Measurements from ENCODE around the gene RNF39.

RNF39 gene

DNA sequence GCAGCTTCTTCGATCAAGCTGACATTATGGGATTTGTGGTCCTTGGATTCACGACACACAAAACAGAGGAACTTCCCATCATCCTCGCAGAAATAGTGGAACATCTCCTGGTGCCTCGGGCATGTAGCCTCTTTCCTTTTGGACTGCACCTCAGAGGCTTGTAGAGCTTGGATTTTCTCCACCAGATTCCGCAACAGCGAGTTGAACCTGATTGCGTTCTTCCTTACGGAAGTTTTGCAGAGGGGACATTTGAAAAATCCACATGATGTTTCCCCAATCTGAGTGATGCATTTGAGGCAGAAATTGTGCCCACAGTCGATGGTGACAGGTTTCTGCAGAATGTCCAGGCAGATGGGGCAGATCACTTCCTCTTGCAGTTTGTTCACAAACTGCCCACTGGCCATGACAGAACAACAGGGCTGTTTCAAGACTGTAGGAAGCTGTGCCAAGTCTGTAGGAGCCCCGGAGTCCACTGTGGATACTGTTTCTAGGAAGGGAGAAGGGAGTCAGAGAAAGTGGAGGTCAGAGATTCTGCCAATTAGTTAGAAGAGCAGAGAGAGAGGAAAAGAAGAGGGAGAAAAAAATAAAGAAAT is 36.9 kb upstream of the RNF39 start:
- no peak for ATAC-seq
- TF ChIP-seq PATZ1 (CRISPR knock-in tag; IDR thresholded peaks at IDR 0.05; ENCODE audit: borderline replicate concordance) = no peak
- TF ChIP-seq, protein P1, sequence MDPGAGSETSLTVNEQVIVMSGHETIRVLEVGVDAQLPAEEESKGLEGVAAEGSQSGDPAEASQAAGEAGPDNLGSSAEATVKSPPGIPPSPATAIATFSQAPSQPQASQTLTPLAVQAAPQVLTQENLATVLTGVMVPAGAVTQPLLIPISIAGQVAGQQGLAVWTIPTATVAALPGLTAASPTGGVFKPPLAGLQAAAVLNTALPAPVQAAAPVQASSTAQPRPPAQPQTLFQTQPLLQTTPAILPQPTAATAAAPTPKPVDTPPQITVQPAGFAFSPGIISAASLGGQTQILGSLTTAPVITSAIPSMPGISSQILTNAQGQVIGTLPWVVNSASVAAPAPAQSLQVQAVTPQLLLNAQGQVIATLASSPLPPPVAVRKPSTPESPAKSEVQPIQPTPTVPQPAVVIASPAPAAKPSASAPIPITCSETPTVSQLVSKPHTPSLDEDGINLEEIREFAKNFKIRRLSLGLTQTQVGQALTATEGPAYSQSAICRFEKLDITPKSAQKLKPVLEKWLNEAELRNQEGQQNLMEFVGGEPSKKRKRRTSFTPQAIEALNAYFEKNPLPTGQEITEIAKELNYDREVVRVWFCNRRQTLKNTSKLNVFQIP (CRISPR knock-in tag; IDR thresholded peaks at IDR 0.05; ENCODE audit: borderline replicate concordance, low read depth) = no peak
- TF ChIP-seq ZNF70 (CRISPR knock-in tag; IDR thresholded peaks at IDR 0.05) = no peak
- TF ChIP-seq TOX (CRISPR knock-in tag; IDR thresholded peaks at IDR 0.05; ENCODE audit: borderline replicate concordance) = no peak
- no peak for TF ChIP-seq BACH2 (CRISPR knock-in tag; IDR thresholded peaks at IDR 0.05; ENCODE audit: borderline replicate concordance)
- no peak for TF ChIP-seq ZFP3 (CRISPR knock-in tag; IDR thresholded peaks at IDR 0.05)
- no peak for TF ChIP-seq ARNTL (CRISPR knock-in tag; IDR thresholded peaks at IDR 0.05; ENCODE audit: borderline replicate concordance, low read depth)
- no peak for TF ChIP-seq SNAI2 (CRISPR knock-in tag; IDR thresholded peaks at IDR 0.05)
- no peak for TF ChIP-seq PPARA (CRISPR knock-in tag; IDR thresholded peaks at IDR 0.05; ENCODE audit: borderline replicate concordance)
- no peak for TF ChIP-seq GLIS3 (CRISPR knock-in tag; IDR thresholded peaks at IDR 0.05)
- TF ChIP-seq ZFP30 (CRISPR knock-in tag; IDR thresholded peaks at IDR 0.05) = no peak
- TF ChIP-seq ZNF565 (CRISPR knock-in tag; conservative IDR thresholded peaks at IDR 0.05; ENCODE audit: low read depth) = no peak
- no peak for TF ChIP-seq TSHZ2 (CRISPR knock-in tag; IDR thresholded peaks at IDR 0.05)
- no peak for TF ChIP-seq OSR1 (CRISPR knock-in tag; IDR thresholded peaks at IDR 0.05)
- TF ChIP-seq CSDC2 (CRISPR knock-in tag; IDR thresholded peaks at IDR 0.05) = no peak
- TF ChIP-seq, protein P2, sequence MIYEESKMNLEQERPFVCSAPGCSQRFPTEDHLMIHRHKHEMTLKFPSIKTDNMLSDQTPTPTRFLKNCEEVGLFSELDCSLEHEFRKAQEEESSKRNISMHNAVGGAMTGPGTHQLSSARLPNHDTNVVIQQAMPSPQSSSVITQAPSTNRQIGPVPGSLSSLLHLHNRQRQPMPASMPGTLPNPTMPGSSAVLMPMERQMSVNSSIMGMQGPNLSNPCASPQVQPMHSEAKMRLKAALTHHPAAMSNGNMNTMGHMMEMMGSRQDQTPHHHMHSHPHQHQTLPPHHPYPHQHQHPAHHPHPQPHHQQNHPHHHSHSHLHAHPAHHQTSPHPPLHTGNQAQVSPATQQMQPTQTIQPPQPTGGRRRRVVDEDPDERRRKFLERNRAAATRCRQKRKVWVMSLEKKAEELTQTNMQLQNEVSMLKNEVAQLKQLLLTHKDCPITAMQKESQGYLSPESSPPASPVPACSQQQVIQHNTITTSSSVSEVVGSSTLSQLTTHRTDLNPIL (CRISPR knock-in tag; IDR thresholded peaks at IDR 0.05; ENCODE audit: low read depth) = no peak
- TF ChIP-seq, protein P3, sequence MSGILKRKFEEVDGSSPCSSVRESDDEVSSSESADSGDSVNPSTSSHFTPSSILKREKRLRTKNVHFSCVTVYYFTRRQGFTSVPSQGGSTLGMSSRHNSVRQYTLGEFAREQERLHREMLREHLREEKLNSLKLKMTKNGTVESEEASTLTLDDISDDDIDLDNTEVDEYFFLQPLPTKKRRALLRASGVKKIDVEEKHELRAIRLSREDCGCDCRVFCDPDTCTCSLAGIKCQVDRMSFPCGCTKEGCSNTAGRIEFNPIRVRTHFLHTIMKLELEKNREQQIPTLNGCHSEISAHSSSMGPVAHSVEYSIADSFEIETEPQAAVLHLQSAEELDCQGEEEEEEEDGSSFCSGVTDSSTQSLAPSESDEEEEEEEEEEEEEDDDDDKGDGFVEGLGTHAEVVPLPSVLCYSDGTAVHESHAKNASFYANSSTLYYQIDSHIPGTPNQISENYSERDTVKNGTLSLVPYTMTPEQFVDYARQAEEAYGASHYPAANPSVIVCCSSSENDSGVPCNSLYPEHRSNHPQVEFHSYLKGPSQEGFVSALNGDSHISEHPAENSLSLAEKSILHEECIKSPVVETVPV (CRISPR knock-in tag; IDR thresholded peaks at IDR 0.05) = no peak
- TF ChIP-seq ZNF8 (CRISPR knock-in tag; IDR thresholded peaks at IDR 0.05) = no peak
- no peak for TF ChIP-seq ISL1 (CRISPR knock-in tag; IDR thresholded peaks at IDR 0.05)
- no peak for TF ChIP-seq TCF4 (CRISPR knock-in tag; IDR thresholded peaks at IDR 0.05; ENCODE audit: borderline replicate concordance)

DNA sequence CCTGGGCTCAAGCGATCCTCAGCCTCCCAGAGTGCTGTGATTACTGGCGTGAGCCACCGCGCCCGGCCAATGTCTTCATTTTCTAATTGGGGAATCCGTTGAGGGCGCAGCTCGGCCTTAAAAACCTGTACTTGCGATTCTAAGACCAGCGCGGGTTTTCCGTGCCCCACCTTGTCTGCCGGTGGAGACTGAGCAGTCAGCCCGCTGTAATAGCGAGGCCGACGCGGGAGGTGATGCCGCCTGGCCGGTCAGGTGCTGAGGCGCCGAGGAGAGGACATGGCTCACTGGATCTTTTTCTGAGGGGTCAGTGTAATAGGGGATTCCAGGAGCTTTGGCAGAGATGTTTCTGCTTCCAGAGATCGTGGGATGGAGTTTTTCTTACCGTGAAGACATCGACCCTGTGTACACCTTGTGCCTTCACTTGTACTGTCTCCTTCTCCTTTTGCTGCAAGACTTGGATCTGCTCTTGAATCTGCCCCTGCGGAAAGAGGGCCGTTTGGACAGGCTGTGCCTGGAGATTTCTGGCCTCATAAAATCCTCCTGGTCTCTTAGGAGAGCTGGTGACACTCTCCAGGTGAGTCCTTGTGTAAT is 35.8 kb upstream of the RNF39 start:
- ATAC-seq = no peak
- TF ChIP-seq PPARA (CRISPR knock-in tag; IDR thresholded peaks at IDR 0.05; ENCODE audit: borderline replicate concordance) = no peak
- no peak for TF ChIP-seq TOX (CRISPR knock-in tag; IDR thresholded peaks at IDR 0.05; ENCODE audit: borderline replicate concordance)
- TF ChIP-seq, protein P3 (CRISPR knock-in tag; IDR thresholded peaks at IDR 0.05) = no peak
- no peak for TF ChIP-seq TCF4 (CRISPR knock-in tag; IDR thresholded peaks at IDR 0.05; ENCODE audit: borderline replicate concordance)
- TF ChIP-seq, protein P2 (CRISPR knock-in tag; IDR thresholded peaks at IDR 0.05; ENCODE audit: low read depth) = no peak
- no peak for TF ChIP-seq ZC3H10 (CRISPR knock-in tag; IDR thresholded peaks at IDR 0.05)
- no peak for TF ChIP-seq ZNF70 (CRISPR knock-in tag; IDR thresholded peaks at IDR 0.05)
- no peak for TF ChIP-seq ZNF565 (CRISPR knock-in tag; conservative IDR thresholded peaks at IDR 0.05; ENCODE audit: low read depth)
- no peak for TF ChIP-seq ZNF8 (CRISPR knock-in tag; IDR thresholded peaks at IDR 0.05)
- TF ChIP-seq ESRRG (CRISPR knock-in tag; IDR thresholded peaks at IDR 0.05) = no peak
- TF ChIP-seq PATZ1 (CRISPR knock-in tag; IDR thresholded peaks at IDR 0.05; ENCODE audit: borderline replicate concordance) = no peak
- no peak for TF ChIP-seq ZFP3 (CRISPR knock-in tag; IDR thresholded peaks at IDR 0.05)
- TF ChIP-seq GLIS3 (CRISPR knock-in tag; IDR thresholded peaks at IDR 0.05) = no peak
